Ureter (tissue), 1 donor: ENCODE data around the gene CTNNBIP1. TPM values are rescaled to one million over a fixed set of nuclear protein-coding genes. Genes with fewer than 3 reads are reported as not detected.

ENCODE experiments used
- DNase-seq: peaks from one replicate; pipeline ENCODE4 v3.0.0-alpha.2; 2020; ENCODE audit warnings: low spot score
- total RNA-seq: library from RNA; stranded (reverse); gene quantifications from one replicate; pipeline ENCODE4 v1.2.4, GENCODE V29; 2023
- donor health status: DM: yes; HTN: yes; CAD: no.

Gene CTNNBIP1
- total RNA-seq, 1 donor from 2014 or later: 28.4 TPM

DNA sequence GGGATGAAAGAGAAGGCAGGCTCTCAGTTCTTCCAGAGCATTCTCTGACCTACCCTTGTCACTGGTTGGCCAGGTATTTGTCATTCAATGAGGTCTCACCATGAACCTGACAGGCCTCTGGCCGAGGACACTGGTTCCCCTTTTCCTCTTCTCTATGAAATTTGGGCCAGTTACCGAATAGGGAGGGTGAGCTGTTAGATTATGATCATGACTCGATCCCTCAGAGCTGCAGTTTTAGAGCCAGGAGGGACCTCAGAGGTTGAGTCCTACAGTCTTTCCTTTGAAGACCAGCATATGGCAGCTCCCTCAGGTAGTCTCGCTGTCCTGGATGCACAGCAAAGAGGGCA is 56.8 kb downstream of the CTNNBIP1 start:
- no peak for DNase-seq

DNA sequence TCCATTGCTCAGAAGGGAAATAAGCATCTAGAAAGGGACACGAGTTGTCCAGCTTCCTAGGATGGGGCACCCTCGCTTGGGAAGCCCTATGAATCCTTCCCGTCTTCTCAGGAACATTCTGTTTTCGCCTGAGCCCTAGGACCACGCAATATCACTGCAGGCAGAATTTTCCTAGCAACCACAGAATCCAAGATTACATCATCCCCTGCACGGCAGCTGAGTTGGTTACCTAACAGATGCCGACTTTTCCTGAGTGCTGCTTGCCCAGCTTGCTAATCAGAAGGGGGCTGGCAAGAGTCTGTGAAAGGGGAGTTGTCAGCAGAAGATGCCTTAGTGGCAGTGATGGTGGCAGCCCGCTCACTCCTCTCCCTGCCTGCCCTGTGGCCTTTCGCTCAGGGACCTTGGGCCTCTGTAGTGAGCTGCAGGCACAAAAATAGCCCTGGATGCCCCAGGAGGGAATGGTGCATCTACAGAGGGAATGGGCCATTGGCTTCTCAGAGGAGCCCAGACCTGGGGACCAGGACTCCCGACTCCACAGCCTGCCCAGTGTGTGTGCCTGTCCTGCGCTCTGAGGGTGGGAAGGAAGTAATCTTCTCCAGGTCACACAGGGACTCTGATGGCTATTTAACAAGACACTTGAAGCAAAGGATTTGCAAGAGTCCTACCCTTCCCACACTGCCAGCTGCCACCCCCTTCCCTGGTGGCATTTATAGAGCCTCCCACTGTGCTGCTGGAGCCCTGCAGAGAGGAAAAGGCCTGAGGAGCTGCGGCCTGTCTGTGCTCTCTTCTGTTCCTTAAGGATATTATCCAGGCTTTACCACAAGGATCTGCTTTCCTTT is 57.4 kb downstream of the CTNNBIP1 start:
- DNase-seq: no peak

GRCh38 chr1:9852004-9852403 is 58.1 kb downstream of the CTNNBIP1 start:
- no peak for DNase-seq

DNA sequence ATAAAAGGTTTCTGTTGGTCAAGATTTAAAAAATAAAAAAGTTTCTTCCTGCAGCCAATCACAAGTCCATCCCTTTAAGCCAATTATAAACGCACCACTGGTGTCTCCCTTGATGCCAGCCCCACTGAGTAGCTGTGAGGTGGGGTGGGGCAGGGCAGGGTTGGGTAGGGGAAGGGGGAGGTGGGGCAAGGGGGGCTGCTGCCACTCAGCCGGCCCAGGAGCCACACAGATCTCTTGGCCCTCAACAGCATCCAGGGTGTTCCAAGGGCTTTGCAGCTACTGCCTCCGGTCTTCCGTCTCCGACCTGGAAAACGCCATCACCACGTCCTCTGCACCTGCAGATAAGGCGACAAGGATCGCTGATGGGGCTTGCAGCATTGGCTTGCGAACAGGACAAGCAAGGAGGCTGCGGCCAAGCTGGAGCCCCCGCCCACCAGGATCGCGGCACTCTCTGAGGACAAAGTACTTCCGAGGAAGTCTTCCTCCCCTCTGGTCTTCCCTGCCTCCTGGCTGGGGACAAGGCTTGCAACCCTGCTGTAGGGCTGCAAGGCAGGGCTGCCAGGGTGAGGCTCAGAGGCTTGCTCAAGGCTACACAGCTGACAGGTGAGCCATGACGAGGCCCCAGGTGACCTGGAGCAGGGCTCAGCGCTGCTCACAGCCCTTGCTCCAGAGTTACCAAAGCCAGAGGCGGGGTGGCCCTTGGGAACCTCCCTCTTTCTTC is 59.5 kb downstream of the CTNNBIP1 start:
- no peak for DNase-seq

DNA sequence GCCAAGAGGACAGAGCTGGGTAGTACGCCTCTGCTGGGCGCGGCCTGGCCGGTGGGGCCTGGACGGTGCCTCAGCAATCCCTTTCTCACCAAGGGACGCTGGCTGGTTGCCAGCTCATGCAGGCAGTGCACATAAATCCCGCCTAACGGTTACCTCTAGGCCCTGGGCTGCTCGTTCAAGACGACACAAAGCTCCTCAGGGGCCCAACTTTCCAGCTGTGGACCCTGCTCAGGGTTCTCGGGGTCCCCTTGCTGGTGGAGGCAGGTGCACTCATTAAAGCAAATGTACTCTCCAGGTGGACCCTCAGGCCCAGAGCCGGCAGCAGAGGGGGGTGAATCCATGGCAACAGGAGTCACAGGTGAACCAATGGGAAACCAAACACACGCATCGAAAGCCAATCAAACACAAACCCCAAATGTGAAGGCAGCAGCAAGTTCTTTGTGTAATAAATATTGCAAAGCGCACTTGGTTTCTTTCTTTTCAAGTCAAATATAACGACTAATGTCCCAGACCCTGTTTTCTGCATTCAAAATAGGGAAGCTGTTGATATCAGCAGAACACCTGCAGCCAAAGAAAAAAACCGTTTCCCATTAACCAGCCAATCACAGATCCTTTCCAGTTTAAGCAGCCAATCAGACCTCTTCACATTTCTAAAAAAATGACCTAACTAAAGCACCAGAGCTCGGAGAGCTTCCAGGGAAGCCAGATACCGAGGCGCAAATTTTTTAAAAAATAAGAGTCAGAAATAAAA is 60.2 kb downstream of the CTNNBIP1 start:
- no peak for DNase-seq

DNA sequence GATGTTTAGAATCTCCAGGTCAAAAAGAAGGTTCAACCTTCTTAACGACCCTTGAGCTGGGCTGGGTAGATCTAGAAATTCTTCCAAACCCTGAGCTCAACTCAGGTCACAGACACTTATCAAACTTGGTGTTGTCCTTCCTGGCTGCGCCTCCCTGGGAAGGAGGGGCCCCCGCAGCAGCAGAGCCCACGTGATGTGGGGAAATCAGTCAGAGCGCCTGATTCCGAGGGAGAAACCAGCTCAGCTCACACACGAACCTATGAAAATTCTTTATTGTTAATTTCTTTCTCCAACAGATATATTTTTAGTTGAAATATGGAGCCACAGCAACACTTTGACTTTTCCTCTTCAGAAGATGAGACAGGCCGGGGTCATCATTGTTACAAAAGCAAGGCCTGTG is 62.0 kb downstream of the CTNNBIP1 start:
- DNase-seq: no peak

GRCh38 chr1:9847269-9847668 is 62.8 kb downstream of the CTNNBIP1 start:
- no peak for DNase-seq

GRCh38 chr1:9846611-9847171 is 63.4 kb downstream of the CTNNBIP1 start:
- no peak for DNase-seq

- DNase-seq: no peak
Measured at GRCh38 chr1:9845914-9846313, 64.2 kb downstream of the CTNNBIP1 start.

DNA sequence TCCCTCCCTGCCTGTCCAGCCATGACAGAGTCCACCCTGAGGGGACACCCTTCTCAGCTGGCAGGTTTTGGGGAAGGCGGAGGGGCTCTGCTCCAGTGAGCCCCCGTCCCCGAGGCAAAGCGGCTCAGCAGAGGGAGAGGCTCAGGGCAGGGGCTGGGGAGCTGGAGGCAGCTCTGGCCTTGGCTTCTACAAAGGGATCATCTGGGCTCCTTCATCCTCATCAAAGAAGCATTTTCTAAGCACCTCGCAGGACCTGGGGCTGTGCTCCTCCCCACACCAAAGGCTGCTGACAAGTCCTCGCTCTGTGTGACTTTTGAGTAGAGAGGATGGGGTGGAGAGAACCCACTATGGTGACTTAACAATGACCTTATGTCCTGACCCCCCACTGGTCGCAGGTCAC is 65.3 kb downstream of the CTNNBIP1 start:
- DNase-seq: no peak

DNA sequence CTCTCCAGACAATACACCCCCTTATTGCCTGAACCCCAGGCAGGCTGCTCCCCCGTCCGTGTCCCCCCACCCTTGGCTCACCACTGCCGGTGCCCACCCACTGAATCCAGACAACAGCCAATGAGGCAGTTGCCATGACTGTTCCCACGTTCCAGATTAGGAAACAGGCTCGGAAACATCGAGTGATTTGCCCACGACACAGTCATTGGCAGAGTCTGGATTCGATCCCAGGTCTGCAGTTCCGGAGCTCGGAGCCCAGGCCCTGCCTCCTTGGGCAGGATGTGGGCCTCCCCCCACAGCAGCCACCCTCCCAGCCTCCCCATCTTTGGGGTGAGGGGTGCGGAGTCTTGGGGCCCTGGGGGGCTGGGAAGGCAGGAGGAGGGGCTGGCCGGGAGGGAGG is 66.0 kb downstream of the CTNNBIP1 start:
- no peak for DNase-seq

- DNase-seq: no peak
Measured at GRCh38 chr1:9843576-9843945, 66.5 kb downstream of the CTNNBIP1 start.

- no peak for DNase-seq
Measured at GRCh38 chr1:9842781-9843575, 67.1 kb downstream of the CTNNBIP1 start.

DNA sequence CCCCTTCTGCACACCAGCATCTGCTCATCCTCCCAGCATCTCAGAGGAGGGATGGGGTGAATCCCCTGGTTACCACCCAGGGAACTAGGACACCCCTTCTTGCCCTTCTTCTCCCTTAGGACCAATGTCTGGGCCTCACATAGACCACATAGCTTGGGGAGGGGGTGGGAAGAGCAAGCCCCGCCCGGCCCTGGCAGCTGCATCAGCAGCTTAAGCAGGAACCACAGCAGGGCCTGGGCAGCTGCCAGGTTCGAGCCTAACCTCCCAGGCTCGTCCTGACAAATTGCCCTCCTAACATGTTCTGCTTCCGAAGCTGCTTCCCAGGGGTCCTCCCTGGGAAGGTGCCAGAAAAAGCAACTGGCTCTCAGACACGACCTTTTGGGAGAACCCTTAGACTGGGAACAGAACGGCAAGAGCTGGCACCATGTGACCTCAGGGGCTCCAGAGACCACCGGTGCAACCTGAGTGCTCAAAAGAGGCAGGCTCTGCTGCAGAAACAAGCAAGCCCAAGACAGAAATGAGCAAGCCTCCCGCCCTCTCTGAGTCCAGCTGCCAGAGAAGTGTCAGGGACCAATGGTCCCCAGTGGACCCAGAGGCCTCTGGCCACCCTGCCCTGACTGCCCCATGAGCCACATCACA is 67.9 kb downstream of the CTNNBIP1 start:
- no peak for DNase-seq

DNA sequence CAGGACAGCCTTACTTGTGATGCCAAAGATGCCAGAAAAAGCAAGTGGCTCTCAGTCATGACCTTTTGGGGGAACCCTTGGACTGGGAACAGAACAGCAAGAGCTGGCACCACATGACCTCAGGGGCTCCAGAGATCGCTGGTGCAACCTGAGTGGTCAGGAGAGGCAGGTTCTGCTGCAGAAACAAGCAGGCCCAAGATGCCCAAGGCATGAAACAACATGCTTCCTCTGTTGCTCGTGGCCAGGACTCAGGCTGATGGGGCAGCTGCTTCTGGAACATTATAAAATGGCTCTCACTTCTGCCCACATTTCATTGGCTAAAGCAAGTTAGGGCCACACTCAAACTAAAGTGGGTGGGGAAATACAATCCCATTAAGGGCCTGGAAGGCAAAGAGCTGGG is 68.6 kb downstream of the CTNNBIP1 start:
- DNase-seq: no peak

GRCh38 chr1:9840176-9840575 is 69.9 kb downstream of the CTNNBIP1 start:
- DNase-seq: no peak

- no peak for DNase-seq
Measured at GRCh38 chr1:9838946-9839345, 71.1 kb downstream of the CTNNBIP1 start.

GRCh38 chr1:9836632-9836960 is 73.5 kb downstream of the CTNNBIP1 start:
- peak; percentile 73 for DNase-seq

- no peak for DNase-seq
Measured at GRCh38 chr1:9835758-9836631, 74.1 kb downstream of the CTNNBIP1 start.

DNA sequence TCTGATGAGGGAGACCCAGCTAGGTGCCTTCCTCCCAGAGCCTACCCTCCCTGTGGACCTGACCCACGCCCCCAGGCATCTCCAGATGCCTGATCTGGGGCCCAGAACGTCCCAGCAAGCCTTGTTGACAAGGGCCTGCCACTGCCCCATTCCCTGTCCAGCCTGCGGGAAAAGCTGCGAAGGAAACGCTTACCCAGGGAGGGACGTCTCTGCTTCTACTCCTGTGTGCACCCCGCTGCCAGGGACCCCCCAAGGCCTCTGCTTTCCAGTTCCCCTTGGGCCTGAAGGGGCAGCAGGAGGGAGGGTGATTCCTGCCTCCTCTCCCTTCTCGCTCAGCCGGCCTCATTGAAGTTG is 74.7 kb downstream of the CTNNBIP1 start:
- no peak for DNase-seq
